ENCODE results near the gene PTPRN2.

GRCh38 chr7:158524749-158525635 is 62.6 kb downstream of the PTPRN2 start:
- TF ChIP-seq JUND (IDR thresholded peaks at IDR 0.05): no peak
- no peak for TF ChIP-seq CTCF (IDR thresholded peaks at IDR 0.05 in 2 of 3, conservative IDR thresholded peaks at IDR 0.05 in 1 of 3; ENCODE audit: borderline replicate concordance in 1 of 3, insufficient read depth in 1 of 3, low read depth in 2 of 3, low read length in 2 of 3)
- no peak for TF ChIP-seq MAX (IDR thresholded peaks at IDR 0.05)
- TF ChIP-seq ZNF274 (IDR thresholded peaks at IDR 0.05; ENCODE audit: low read depth, low read length): no peak
- TF ChIP-seq ATF3 (IDR thresholded peaks at IDR 0.05): no peak
- no peak for TF ChIP-seq EZH2 (IDR thresholded peaks at IDR 0.05)
- no peak for TF ChIP-seq TCF7L2 (IDR thresholded peaks at IDR 0.05; ENCODE audit: borderline replicate concordance, extremely low read depth, insufficient read depth, insufficient read length)
- TF ChIP-seq POLR2AphosphoS5 (IDR thresholded peaks at IDR 0.05; ENCODE audit: low read depth, low read length): no peak
- TF ChIP-seq CEBPB (IDR thresholded peaks at IDR 0.05; ENCODE audit: low read depth): no peak
- TF ChIP-seq SIN3A (IDR thresholded peaks at IDR 0.05; ENCODE audit: low read depth): no peak
- TF ChIP-seq POLR2A (IDR thresholded peaks at IDR 0.05; ENCODE audit: borderline replicate concordance, extremely low read depth, insufficient read depth, insufficient read length): no peak
- no peak for TF ChIP-seq REST (IDR thresholded peaks at IDR 0.05; ENCODE audit: low read depth)
- TF ChIP-seq YY1 (IDR thresholded peaks at IDR 0.05; ENCODE audit: extremely low read depth, insufficient replicate concordance, low read depth, low read length): no peak
- no peak for TF ChIP-seq EZH2phosphoT487 (IDR thresholded peaks at IDR 0.05; ENCODE audit: borderline replicate concordance)
